Occipital lobe (tissue), 1 donor: ENCODE results near the gene GNRH2. TPM values are rescaled to one million over a fixed set of nuclear protein-coding genes. Genes with fewer than 3 reads are reported as not detected.

Experiments used
- total RNA-seq: library from RNA; depleted of rRNA; stranded (reverse); fragments of >200 nt; gene quantifications from one replicate; pipeline ENCODE4 v1.2.3, GENCODE V29; 2014

The GNRH2 gene
- total RNA-seq, 1 donor from 2014 or later = not detected

Other genes with a start within 250 kb of the GNRH2 start
- 7.8 TPM for gene CPXM1, start 243.0 kb upstream of the GNRH2 start, total RNA-seq
- not detected for gene C20orf141, start 228.6 kb upstream of the GNRH2 start, total RNA-seq
- not detected for gene TMEM239, start 227.3 kb upstream of the GNRH2 start, total RNA-seq
- gene PCED1A, start 203.0 kb upstream of the GNRH2 start, total RNA-seq = 22.0 TPM
- 51.3 TPM for gene VPS16, start 202.9 kb upstream of the GNRH2 start, total RNA-seq
- gene PTPRA, start 170.1 kb upstream of the GNRH2 start, total RNA-seq = 216 TPM
- 36.0 TPM for gene MRPS26, start 2.4 kb downstream of the GNRH2 start, total RNA-seq
- not detected for gene OXT, start 28.0 kb downstream of the GNRH2 start, total RNA-seq
- not detected for gene AVP, start 41.1 kb downstream of the GNRH2 start, total RNA-seq
- 17.8 TPM for gene FASTKD5, start 116.2 kb downstream of the GNRH2 start, total RNA-seq
- gene UBOX5, start 116.2 kb downstream of the GNRH2 start, total RNA-seq = 1.9 TPM
- 12.0 TPM for gene LZTS3, start 129.9 kb downstream of the GNRH2 start, total RNA-seq
- 22.6 TPM for gene DDRGK1, start 161.1 kb downstream of the GNRH2 start, total RNA-seq
- 36.3 TPM for gene ITPA, start 165.9 kb downstream of the GNRH2 start, total RNA-seq
- not detected for gene SLC4A11, start 195.6 kb downstream of the GNRH2 start, total RNA-seq